H1 (cell line): Measurements from ENCODE around the gene SLC2A8. TPM values are rescaled to one million over a fixed set of nuclear protein-coding genes. Genes with fewer than 3 reads are reported as not detected.

Experiments used
- BCL11A ChIP-seq, 2 experiments: IDR thresholded peaks; one replicate each; pipeline ENCODE4 v1.6.1; 2011; ENCODE audit warnings: low read depth in 2 of 2, low read length in 2 of 2, mild to moderate bottlenecking in 2 of 2
- CBX5 ChIP-seq: fragments of 300-800, 300-1000 bp; sonication (generic); IDR thresholded peaks from 2 replicates; pipeline ENCODE4 v1.7.1; 2016; ENCODE audit warnings: antibody characterized with exemption, low read length, low read depth
- CBX8 ChIP-seq: fragments of 300-800, 300-1000 bp; sonication (generic); IDR thresholded peaks from 2 replicates; pipeline ENCODE4 v1.7.1; 2016; ENCODE audit warnings: low read depth, low read length, borderline replicate concordance
- CEBPB ChIP-seq: IDR thresholded peaks from 2 replicates; pipeline ENCODE4 v1.6.1; 2012; ENCODE audit warnings: low read depth, low read length
- CHD2 ChIP-seq: IDR thresholded peaks from 2 replicates; pipeline ENCODE4 v1.6.1; 2012; ENCODE audit warnings: low read length, improper control_type of control experiment
- EZH2 ChIP-seq: fragments of 200-600 bp; sonication (generic); IDR thresholded peaks from 2 replicates; pipeline ENCODE4 v1.7.1; 2012; ENCODE audit warnings: low read depth, mild to moderate bottlenecking, moderate library complexity, low read length, inconsistent platforms; ENCODE audit not compliant: severe bottlenecking
- FOSL1 ChIP-seq: IDR thresholded peaks from 2 replicates; pipeline ENCODE4 v1.6.1; 2011; ENCODE audit warnings: mild to moderate bottlenecking, low read depth, low read length, moderate library complexity; ENCODE audit not compliant: insufficient read depth
- JUN ChIP-seq: IDR thresholded peaks from 2 replicates; pipeline ENCODE4 v1.6.1; 2011; ENCODE audit warnings: low read depth, mild to moderate bottlenecking, improper control_type of control experiment, low read length
- KDM4A ChIP-seq: IDR thresholded peaks from one replicate; pipeline ENCODE4 v1.7.1; 2012; ENCODE audit warnings: low read depth, mild to moderate bottlenecking, moderate library complexity, low read length, inconsistent platforms; ENCODE audit not compliant: severe bottlenecking
- NANOG ChIP-seq: IDR thresholded peaks from 2 replicates; pipeline ENCODE4 v1.6.1; 2011; ENCODE audit warnings: low read length, low read depth, mild to moderate bottlenecking, inconsistent platforms; ENCODE audit not compliant: insufficient read depth, poor library complexity, severe bottlenecking
- POLR2AphosphoS5 ChIP-seq: IDR thresholded peaks from 2 replicates; pipeline ENCODE4 v1.6.1; 2011; ENCODE audit warnings: low read depth, low read length
- RFX5 ChIP-seq: IDR thresholded peaks from 2 replicates; pipeline ENCODE4 v1.6.1; 2011; ENCODE audit warnings: low read depth, low read length, improper control_type of control experiment, borderline replicate concordance
- SIRT6 ChIP-seq: IDR thresholded peaks from one replicate; pipeline ENCODE4 v1.7.1; 2012; ENCODE audit warnings: low read length, inconsistent platforms
- SP1 ChIP-seq: IDR thresholded peaks from 2 replicates; pipeline ENCODE4 v1.6.1; 2011; ENCODE audit warnings: low read depth, low read length
- SUZ12 ChIP-seq: fragments of 200-600 bp; sonication (generic); IDR thresholded peaks from 2 replicates; pipeline ENCODE4 v1.6.1; 2012; ENCODE audit warnings: mild to moderate bottlenecking, inconsistent platforms, low read length, moderate library complexity, mixed read lengths
- TAF7 ChIP-seq: optimal IDR thresholded peaks from 2 replicates; pipeline ENCODE3; 2011; ENCODE audit warnings: low read depth, mild to moderate bottlenecking, inconsistent platforms, low read length, moderate library complexity, borderline replicate concordance
- TBP ChIP-seq: IDR thresholded peaks from 2 replicates; pipeline ENCODE4 v1.6.1; 2011; ENCODE audit warnings: low read depth, low read length, improper control_type of control experiment
- polyA plus RNA-seq, 7 experiments: library from polyadenylated mRNA; depleted of rRNA in 3 of 7; stranded (reverse) in 5 of 7; unstranded in 2 of 7; fragments of >200 nt in 5 of 7; fragments of 200-250 nt in 2 of 7; gene quantifications; 1 replicate in 5 of 7; 2 replicates in 1 of 7; 4 replicates in 1 of 7; pipeline versions ENCODE4 v1.2.1 to v1.2.3, GENCODE V29; 2011 to 2013; ENCODE audit warnings: missing spikeins in 2 of 7, mixed read lengths in 2 of 7
- total RNA-seq: library from RNA; stranded (reverse); fragmentation: NEBNext Ultra II Directional; extraction: Animal tissue kit (Norgen Biotek cat#: 25700); gene quantifications from 2 replicates; pipeline ENCODE4 v1.2.1, GENCODE V29; 2021
- TF ChIP-seq, protein P1 (sequence below): IDR thresholded peaks from 2 replicates; pipeline ENCODE4 v1.6.1; 2012; ENCODE audit warnings: low read length, inconsistent platforms
- TF ChIP-seq, protein P2 (sequence below): IDR thresholded peaks from 2 replicates; pipeline ENCODE4 v1.6.1; 2011; ENCODE audit warnings: low read depth, mild to moderate bottlenecking, low read length; ENCODE audit not compliant: insufficient read depth
- TF ChIP-seq, protein P3 (sequence below), 3 experiments: IDR thresholded peaks; 1 replicate in 2 of 3; 2 replicates in 1 of 3; pipeline versions ENCODE4 v1.5.1 to v1.6.1; 2011; ENCODE audit warnings: low read length in 3 of 3, mild to moderate bottlenecking in 3 of 3, inconsistent platforms in 2 of 3, low read depth in 1 of 3, moderate library complexity in 1 of 3; ENCODE audit not compliant: insufficient read depth in 1 of 3; ENCODE audit errors: control extremely low read depth in 1 of 3

Gene SLC2A8
- total and polyA plus RNA-seq, 2 of the 8 experiments (the other 6 are each of a cell fraction or from before 2014, with no cell fraction given), result 24.6 to 36.4 TPM

DNA sequence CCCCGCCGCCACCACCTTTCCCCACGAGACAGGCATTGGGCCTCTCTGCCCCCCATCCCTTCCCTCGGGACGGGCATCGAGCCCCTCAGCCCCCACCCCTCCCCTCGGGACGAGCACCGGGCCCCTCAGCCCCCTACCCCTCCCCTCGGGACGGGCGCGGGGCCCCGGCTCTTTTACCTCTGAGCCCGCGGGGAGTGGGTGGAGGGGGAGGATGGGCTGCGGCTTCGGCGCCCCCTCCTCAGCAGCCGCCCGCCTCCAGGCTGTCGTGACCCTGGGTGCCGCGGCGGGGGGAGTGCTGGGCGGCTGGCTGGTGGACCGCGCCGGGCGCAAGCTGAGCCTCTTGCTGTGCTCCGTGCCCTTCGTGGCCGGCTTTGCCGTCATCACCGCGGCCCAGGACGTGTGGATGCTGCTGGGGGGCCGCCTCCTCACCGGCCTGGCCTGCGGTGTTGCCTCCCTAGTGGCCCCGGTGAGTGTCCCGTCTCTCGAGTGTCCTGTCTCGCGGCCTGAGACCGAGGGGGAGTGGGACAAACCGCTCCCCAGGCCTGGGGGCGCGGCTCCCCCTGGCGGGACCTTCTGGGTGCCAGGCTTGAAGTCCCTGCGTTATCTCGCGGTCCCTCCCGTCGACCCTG is 791 bp downstream of the SLC2A8 start (continued):
- TF ChIP-seq CHD2, result no peak
- no peak for TF ChIP-seq CBX5
- TF ChIP-seq SP1, result no peak
- TF ChIP-seq CEBPB, result no peak
- no peak for TF ChIP-seq SUZ12
- TF ChIP-seq, protein P1, sequence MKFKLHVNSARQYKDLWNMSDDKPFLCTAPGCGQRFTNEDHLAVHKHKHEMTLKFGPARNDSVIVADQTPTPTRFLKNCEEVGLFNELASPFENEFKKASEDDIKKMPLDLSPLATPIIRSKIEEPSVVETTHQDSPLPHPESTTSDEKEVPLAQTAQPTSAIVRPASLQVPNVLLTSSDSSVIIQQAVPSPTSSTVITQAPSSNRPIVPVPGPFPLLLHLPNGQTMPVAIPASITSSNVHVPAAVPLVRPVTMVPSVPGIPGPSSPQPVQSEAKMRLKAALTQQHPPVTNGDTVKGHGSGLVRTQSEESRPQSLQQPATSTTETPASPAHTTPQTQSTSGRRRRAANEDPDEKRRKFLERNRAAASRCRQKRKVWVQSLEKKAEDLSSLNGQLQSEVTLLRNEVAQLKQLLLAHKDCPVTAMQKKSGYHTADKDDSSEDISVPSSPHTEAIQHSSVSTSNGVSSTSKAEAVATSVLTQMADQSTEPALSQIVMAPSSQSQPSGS, result no peak
- TF ChIP-seq, protein P2, sequence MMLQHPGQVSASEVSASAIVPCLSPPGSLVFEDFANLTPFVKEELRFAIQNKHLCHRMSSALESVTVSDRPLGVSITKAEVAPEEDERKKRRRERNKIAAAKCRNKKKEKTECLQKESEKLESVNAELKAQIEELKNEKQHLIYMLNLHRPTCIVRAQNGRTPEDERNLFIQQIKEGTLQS, result no peak
- TF ChIP-seq TAF7, result no peak
- TF ChIP-seq BCL11A (IDR thresholded peaks at IDR 0.05; ENCODE audit: low read depth in 2 of 2, low read length in 2 of 2), result no peak
- TF ChIP-seq KDM4A, result peak; percentile 45
- no peak for TF ChIP-seq CBX8
- TF ChIP-seq, protein P3, sequence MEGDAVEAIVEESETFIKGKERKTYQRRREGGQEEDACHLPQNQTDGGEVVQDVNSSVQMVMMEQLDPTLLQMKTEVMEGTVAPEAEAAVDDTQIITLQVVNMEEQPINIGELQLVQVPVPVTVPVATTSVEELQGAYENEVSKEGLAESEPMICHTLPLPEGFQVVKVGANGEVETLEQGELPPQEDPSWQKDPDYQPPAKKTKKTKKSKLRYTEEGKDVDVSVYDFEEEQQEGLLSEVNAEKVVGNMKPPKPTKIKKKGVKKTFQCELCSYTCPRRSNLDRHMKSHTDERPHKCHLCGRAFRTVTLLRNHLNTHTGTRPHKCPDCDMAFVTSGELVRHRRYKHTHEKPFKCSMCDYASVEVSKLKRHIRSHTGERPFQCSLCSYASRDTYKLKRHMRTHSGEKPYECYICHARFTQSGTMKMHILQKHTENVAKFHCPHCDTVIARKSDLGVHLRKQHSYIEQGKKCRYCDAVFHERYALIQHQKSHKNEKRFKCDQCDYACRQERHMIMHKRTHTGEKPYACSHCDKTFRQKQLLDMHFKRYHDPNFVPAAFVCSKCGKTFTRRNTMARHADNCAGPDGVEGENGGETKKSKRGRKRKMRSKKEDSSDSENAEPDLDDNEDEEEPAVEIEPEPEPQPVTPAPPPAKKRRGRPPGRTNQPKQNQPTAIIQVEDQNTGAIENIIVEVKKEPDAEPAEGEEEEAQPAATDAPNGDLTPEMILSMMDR (IDR thresholded peaks at IDR 0.05; ENCODE audit: control extremely low read depth in 1 of 3, insufficient read depth in 1 of 3, low read depth in 1 of 3, low read length in 3 of 3), result peak in 2 of 3 experiments; percentile 42 to 56; a peak in 3 of 4 replicates
- TF ChIP-seq SIRT6, result no peak
- TF ChIP-seq JUN, result no peak
- TF ChIP-seq RFX5, result no peak
- TF ChIP-seq FOSL1, result no peak
- TF ChIP-seq NANOG, result no peak
- TF ChIP-seq EZH2, result no peak
- TF ChIP-seq TBP, result no peak
- no peak for TF ChIP-seq POLR2AphosphoS5
